Amygdala (tissue), 56 donors: ENCODE measurements around the gene TMEM184A.

Experiments used
- DNase-seq, 56 donors: peaks; one replicate each; lab custom pipeline; 2025; lab: John Stamatoyannopoulos, UW

The TMEM184A gene

DNA sequence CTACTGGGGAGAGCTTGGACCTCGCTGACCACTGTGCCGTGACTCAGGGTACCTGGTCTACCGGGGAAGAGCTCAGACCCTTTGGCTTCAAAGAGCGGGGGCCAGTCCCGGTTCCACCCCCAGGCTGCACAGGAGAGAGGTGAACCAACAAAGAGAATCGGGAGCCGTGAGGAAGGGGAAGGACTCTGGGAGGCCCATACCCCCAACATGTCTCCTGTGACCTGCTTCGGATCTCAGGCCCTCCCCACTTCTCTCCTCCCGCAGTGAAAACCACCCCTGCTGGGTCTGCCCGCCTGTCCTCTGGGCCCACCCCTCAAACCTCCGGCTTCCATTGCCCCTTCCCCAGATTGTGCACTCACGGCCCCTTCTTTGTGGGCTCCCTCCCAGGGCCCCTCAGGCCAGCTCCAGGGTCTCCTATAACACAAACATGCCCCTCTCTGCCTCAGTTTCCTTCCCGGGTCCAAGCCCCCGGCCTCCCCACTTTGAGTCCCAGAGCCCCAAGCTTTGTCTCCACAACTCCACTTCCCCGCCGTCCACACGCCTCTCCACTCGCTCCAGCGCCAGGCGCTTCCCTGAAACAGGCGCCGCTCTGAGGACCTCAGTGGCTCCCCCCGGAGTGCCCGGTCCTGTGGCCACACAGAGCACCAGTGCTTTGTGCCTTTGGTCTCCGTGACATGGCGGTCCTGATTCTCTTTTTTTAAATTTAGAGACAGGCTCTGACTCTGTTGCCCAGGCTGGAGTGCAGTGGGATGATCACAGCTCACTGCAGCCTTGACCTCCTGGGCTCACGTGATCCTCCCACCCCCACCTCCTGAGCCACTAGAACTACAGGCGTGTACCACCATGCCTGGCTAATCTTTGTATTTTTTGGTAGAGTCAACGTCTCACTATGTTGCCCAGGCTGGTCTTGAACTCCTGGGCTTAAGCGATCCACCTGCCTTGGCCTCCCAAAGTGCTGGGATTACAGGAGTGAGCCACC lies 44.3 kb downstream of the TMEM184A start:
- no peak for DNase-seq

GRCh38 chr7:1510780-1511154 lies 45.2 kb downstream of the TMEM184A start:
- no peak for DNase-seq

- no peak for DNase-seq
Observed at GRCh38 chr7:1509226-1509625, 46.8 kb downstream of the TMEM184A start.

GRCh38 chr7:1508277-1508758 lies 47.7 kb downstream of the TMEM184A start:
- no peak for DNase-seq

GRCh38 chr7:1505731-1506550 lies 50.1 kb downstream of the TMEM184A start:
- peak in 1 of 56 donors; percentile 19 for DNase-seq

DNA sequence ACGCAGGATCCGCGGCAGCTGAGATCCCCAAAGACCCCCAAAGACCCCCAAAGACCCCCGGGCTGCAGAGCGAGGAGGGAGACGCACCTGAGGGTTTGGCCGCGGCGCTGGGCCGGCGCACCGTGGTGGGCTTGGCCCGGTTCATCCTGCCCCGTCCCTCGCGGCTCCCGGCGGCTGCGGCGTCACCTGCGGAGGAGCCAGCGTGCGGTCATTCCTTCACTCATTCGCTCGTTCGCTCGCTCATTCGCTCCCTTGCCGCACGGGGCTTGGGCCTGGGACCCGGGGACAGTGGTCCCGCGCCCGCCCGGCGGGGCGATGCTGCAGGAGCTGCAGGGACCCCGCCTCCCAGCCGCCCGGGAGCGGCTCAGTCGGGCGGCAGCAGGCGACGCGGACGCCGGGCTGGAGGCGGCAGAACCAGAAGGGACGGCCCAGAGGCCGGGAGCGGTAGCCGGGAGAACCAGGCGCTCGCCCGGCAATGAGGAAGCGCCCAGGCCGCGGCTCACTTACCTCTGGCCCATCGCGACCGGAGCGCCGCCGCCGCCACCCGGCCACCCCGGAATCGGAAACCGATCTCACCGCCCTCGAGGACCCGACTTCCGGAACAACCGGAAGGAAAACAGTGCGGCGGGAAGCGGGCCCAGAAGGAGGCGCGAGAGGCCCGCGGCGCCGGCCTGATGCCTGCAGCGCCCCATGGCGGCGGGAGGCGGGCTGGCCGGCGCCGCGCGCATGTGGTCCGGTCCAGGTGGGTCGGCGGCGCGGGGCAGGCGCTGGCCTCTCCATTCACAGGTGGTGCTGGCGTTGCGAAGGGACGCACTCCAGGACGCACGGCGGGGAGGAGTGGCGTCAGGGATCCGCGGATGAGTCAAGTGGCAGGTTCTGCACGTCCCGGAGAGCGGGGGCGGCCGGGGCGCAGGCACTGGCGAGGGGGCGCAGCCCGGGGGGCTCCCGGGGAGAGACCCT lies 51.9 kb downstream of the TMEM184A start, which contains the start of gene INTS1:
INTS1 (minus strand) TSS at position 574 of the 960 bp plus-strand sequence; CDS start at position 145, 429 bp downstream.
- DNase-seq: peak; percentile 13 to 94 (median 84)

DNA sequence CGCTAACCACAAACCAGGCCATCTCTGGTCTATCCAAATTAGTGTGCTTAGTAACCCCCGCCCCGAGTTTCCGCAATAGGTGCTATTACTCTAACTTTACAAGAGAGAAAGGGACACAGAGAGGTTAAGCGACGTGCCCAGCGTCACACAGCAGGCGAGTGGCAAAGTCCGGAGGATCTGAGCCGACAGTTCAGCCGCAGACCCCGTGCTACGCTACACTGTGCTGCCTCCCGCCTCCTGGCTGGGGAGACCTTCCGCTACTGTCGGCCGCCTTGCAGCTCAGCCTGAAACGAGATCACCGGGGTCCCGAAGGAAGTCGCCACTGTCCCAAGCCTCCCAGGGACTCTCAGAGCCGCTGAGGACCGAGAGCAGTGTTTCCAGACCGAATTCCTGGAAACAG lies 52.6 kb downstream of the TMEM184A start:
- DNase-seq: no peak

- DNase-seq: no peak
Observed at GRCh38 chr7:1502845-1503244, 53.2 kb downstream of the TMEM184A start.

GRCh38 chr7:1501487-1502270 lies 54.3 kb downstream of the TMEM184A start:
- DNase-seq: no peak

DNA sequence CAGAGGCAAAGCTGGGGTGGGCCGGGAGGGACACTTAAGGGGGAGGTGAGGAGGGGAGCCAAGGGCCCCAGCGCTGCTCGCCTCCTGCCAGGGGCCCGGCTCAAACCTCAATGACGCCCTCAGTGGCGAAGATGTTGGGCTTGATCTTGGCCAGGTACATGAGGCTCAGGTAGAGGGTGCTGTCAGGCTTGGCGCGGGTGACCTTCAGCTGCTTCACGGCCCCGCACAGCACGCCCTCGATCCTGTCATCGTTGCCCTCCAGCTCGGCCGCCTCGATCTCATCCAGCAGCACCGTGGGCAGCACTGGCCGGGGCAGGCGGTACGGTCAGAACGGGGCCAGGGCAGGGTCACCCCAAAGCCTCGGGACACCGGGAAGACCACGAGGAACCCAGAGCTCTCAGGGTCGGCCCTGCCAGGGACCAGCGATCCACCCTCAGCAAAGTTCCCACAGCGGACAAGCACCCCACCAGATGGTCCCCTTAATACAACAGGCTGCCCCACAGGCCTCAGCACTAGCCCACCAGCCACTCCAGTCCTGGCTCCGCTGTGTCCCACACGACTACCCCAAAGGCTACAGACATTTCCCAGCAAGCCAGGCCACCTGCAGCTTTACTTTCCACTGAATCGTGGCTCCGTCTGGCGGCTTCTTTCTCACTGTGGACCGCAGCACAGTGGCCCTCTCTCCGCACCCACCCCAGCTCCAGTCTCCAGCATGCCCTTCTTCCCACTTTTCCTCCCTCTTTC lies 55.8 kb downstream of the TMEM184A start:
- no peak for DNase-seq

- DNase-seq: no peak
Observed at GRCh38 chr7:1499367-1500029, 56.5 kb downstream of the TMEM184A start.

DNA sequence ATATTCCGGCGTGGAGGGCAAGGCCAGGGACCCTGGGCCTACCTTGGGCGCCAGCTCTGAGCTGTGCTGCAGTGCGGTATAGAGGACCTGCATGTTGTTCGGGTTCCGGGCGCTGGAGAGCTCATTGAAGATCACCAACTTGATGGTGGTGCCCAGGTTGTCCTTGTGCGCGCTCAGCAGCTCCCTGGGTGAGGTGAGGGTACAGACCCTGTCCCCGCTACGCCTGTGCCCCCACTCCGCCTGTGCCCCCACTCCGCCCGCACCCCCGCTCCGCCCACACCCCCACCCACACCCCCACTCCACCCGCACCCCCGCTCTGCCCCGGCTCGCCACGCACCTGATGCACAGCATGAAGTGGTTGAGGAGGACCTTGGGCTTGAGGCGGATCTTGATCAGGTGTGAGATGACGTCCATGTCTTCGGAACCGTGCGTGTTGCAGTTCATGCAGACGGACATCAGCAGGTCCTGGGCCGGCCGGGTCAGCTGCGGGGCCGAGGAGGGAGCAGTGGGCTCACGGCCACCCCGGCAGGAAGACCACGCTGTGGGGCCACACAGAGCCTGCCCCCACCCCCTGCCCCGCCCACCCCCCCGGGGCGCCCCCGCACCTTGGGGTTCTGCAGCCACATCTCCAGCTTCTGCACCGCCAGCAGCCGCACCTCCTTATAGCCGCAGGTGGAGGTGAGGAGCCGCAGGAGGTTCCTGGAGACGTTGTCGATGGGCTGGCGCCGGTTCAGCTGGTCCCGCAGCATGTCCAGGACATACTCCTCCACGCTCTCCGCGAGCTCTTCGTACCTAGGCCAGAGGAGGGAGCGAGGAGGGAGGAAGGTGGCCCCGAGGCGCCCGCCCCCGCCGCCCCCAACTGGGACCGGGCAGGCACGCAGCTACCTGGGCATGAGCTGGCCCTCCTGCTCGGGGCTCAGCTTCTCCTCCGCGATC lies 57.4 kb downstream of the TMEM184A start:
- no peak for DNase-seq

DNA sequence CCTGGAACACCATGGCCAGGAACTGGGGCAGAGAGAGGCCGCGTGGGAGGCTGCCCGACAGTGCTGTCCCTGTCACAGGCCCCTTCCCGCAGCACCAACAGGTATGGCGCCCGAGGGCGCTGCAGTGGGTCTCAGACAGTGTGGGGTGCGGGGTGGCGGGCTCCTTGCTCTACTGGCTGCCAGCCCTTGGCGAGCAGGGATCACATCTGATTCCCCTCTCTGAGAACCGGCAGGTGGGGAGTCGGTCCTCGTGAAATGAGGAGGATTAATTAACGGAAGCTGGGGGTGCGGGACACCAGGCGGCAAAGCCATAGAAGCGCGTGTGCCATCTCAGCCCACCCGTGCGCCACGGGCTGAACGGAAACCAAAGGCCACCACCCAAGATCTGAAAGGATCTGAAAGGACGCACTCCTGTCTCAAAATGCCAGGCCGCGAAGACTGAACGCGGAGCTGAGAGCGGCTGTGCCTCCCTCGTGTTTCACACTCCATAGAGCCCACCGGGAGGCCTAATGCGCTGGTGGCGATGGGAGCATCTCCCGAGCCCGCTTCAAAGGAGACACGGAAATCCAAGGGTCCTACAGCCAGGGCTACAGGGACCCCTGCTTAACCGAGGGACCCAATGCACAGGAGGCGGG lies 58.6 kb downstream of the TMEM184A start:
- DNase-seq: no peak

GRCh38 chr7:1496531-1497292 lies 59.3 kb downstream of the TMEM184A start:
- DNase-seq: no peak

DNA sequence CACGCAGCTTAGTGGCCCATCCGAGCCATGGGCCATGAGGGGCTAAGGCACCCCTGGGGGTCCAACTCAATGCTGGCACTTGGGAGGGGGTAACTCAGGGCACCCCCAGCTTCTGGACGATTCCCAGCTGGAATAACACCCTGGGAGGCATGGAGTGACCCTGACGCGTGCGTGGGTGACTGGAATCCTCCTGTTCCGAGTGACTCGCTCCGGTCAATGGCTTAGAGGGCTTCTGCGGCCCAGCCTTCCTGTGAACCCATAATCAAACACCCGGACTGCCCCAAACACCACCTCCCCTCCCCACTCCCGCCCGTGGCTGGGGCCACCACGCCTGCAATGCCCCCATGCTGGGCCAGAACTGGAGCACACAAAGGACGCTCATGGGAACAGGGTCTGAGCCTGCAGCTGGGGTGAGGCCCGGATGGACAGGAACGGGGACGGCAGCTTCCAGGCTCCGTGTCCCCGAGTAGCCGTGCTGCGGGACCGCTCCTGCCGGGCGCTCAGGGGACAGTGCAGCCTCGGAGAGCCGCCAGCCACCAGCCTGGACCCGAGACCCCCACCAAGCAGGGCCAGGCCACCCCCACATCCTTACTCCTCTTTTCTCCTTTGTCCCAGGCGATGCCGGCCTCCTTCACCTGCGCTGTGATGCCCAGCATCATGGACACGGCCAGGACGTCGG lies 60.3 kb downstream of the TMEM184A start:
- DNase-seq: no peak
